Right cardiac atrium (tissue), 5 donors: ENCODE measurements around the gene WDFY2. TPM values are rescaled to one million over a fixed set of nuclear protein-coding genes. Genes with fewer than 3 reads are reported as not detected.

Source experiments
- ATAC-seq, 2 donors: fragments of 200-7000 bp; cut with Tn5 transposase; one replicate each; pipeline versions ENCODE4 v1.8.0 to v1.9.1; 2020; ENCODE audit warnings: moderate library complexity in 2 of 2, mild to moderate bottlenecking in 1 of 2
- DNase-seq, 3 donors: peaks; one replicate each; pipeline ENCODE4 v3.0.0-alpha.2; 2020
- H3K27ac ChIP-seq: one replicate; pipeline ENCODE4 v1.5.1; 2013; ENCODE audit warnings: mild to moderate bottlenecking, low read length, control low read depth, moderate library complexity
- H3K27me3 ChIP-seq: one replicate; pipeline ENCODE4 v1.6.1; 2013; ENCODE audit not compliant: control insufficient read depth, insufficient read depth
- H3K4me1 ChIP-seq: one replicate; pipeline ENCODE4 v1.6.1; 2013; ENCODE audit warnings: low read length; ENCODE audit not compliant: control insufficient read depth, insufficient read depth
- H3K4me3 ChIP-seq: one replicate; pipeline ENCODE4 v1.5.1; 2013; ENCODE audit warnings: low read length, control low read depth
- H3K9me3 ChIP-seq: one replicate; pipeline ENCODE4 v1.6.1; 2013; ENCODE audit warnings: low read length; ENCODE audit not compliant: control insufficient read depth
- WGBS: extraction: QIAGEN DNeasy Blood & Tissue Kit; methylation state at CpG from one replicate; pipeline ENCODE4 v1.1.7; 2013; 5-methylcytosine and 5-hydroxymethylcytosine counted together
- intact Hi-C, 4 donors: fragments of 100-400 bp; cut with DNase I; formaldehyde crosslinking; loops; one replicate each; pipeline versions ENCODE4 v1.11.0 to v1.14.0; 2022 to 2023
- polyA plus RNA-seq: library from polyadenylated mRNA; stranded (reverse); fragments of 200-250 nt; gene quantifications from one replicate; pipeline ENCODE4 v1.2.3, GENCODE V29; 2013
- total RNA-seq, 4 donors: library from RNA; stranded (reverse); fragmentation: NEBNext Ultra II Directional; extraction: Animal tissue kit (Norgen Biotek cat#: 25700); gene quantifications; one replicate each; pipeline ENCODE4 v1.2.1, GENCODE V29; 2021
- donor health status: healthy with polysubstance abuse.
- donor health status: DM: no; HTN: yes; CAD: no.
- donor health status: DM: no; HTN: no; CAD: no.
- donor health status: DM: no; HTN: yes; CAD: no; lungs with severe emphysema.
- donor health status: DM: yes; HTN: yes; CAD: no.

WDFY2 gene
- total and polyA plus RNA-seq, 5 donors = 2.6 to 7.9 (median 5.8) TPM

GRCh38 chr13:51673165-51673564 lies 88.9 kb downstream of the WDFY2 start:
- H3K27me3 ChIP-seq = no peaks in the 10 kb centered on the region
- no peaks in the 10 kb centered on the region for H3K9me3 ChIP-seq
- no peak for ATAC-seq
- H3K4me3 ChIP-seq = no peak overlapping the region
- DNase-seq = no peak
- H3K4me1 ChIP-seq = no peaks in the 10 kb centered on the region
- WGBS = 16% methylated on average over 2 of the region's 2 CpGs
- intact Hi-C loops = no loop called here
- no peak overlapping the region for H3K27ac ChIP-seq

- intact Hi-C loops = no loop called here
These were observed 90.0 kb downstream of the WDFY2 start for GRCh38 chr13:51674276-51674675.

GRCh38 chr13:51675385-51675784 lies 91.1 kb downstream of the WDFY2 start:
- Histone ChIP-seq H3K27ac (no peak overlapping the region), H3K4me1 (no peaks in the 10 kb centered on the region), H3K4me3 (no peak overlapping the region), H3K27me3 (no peaks in the 10 kb centered on the region), H3K9me3 (no peaks in the 10 kb centered on the region)
- no peak for DNase-seq
- ATAC-seq = no peak
- 93% methylated on average over 1 of the region's 1 CpG for WGBS
- intact Hi-C loops = no loop called here

More at GRCh38 chr13:51674276-51674675, 90.0 kb downstream of the WDFY2 start:
- 98% methylated on average over 5 of the region's 5 CpGs for WGBS
- no peak for ATAC-seq
- Histone ChIP-seq H3K27me3 (no peaks in the 10 kb centered on the region), H3K27ac (no peak overlapping the region), H3K4me3 (no peak overlapping the region), H3K4me1 (no peaks in the 10 kb centered on the region), H3K9me3 (no peaks in the 10 kb centered on the region)
- DNase-seq = no peak

GRCh38 chr13:51675877-51676276 lies 91.6 kb downstream of the WDFY2 start:
- H3K4me1 ChIP-seq = no peaks in the 10 kb centered on the region
- WGBS = 98% methylated on average over 3 of the region's 3 CpGs
- H3K9me3 ChIP-seq = no peaks in the 10 kb centered on the region
- DNase-seq (no peak), ATAC-seq (no peak)
- intact Hi-C loops = no loop called here
- no peaks in the 10 kb centered on the region for H3K27me3 ChIP-seq
- H3K4me3 ChIP-seq = no peak overlapping the region
- H3K27ac ChIP-seq = no peak overlapping the region

- Histone ChIP-seq H3K27ac (no peak overlapping the region), H3K4me1 (no peaks in the 10 kb centered on the region), H3K4me3 (no peak overlapping the region), H3K9me3 (no peaks in the 10 kb centered on the region), H3K27me3 (no peaks in the 10 kb centered on the region)
- intact Hi-C loops = no loop called here
- DNase-seq (no peak), ATAC-seq (no peak)
- WGBS = over 99% methylated on average over 3 of the region's 3 CpGs
These were observed 92.5 kb downstream of the WDFY2 start for GRCh38 chr13:51676739-51677138.

- intact Hi-C loops = no loop called here
These were observed 94.2 kb downstream of the WDFY2 start for GRCh38 chr13:51678420-51678819.

GRCh38 chr13:51679616-51680015 lies 95.4 kb downstream of the WDFY2 start:
- intact Hi-C loops = no loop called here
- ATAC-seq (no peak), DNase-seq (no peak)
- Histone ChIP-seq H3K27ac (no peak overlapping the region), H3K4me3 (no peak overlapping the region), H3K27me3 (no peaks in the 10 kb centered on the region), H3K9me3 (no peaks in the 10 kb centered on the region), H3K4me1 (peaks cover 2% of the 10 kb centered on the region)
- whole genome bisulfite sequencing = 96% methylated on average over 3 of the region's 3 CpGs

More at GRCh38 chr13:51678420-51678819, 94.2 kb downstream of the WDFY2 start:
- no peak overlapping the region for H3K4me3 ChIP-seq
- H3K4me1 ChIP-seq = no peaks in the 10 kb centered on the region
- no peaks in the 10 kb centered on the region for H3K9me3 ChIP-seq
- no peaks in the 10 kb centered on the region for H3K27me3 ChIP-seq
- no peak for ATAC-seq
- DNase-seq = no peak
- no peak overlapping the region for H3K27ac ChIP-seq

GRCh38 chr13:51681037-51681678 lies 96.9 kb downstream of the WDFY2 start:
- intact Hi-C loops = no loop called here
- Histone ChIP-seq H3K4me3 (no peak overlapping the region), H3K4me1 (peaks cover 2% of the 10 kb centered on the region), H3K9me3 (no peaks in the 10 kb centered on the region), H3K27ac (no peak overlapping the region), H3K27me3 (no peaks in the 10 kb centered on the region)
- DNase-seq (no peak), ATAC-seq (no peak)
- WGBS = 91% methylated on average over 6 of the region's 6 CpGs

- 97% methylated on average over 1 of the region's 1 CpG for WGBS
- no peak for ATAC-seq
- Histone ChIP-seq H3K9me3 (no peaks in the 10 kb centered on the region), H3K4me3 (no peak overlapping the region), H3K27me3 (no peaks in the 10 kb centered on the region), H3K27ac (no peak overlapping the region), H3K4me1 (peaks cover 2% of the 10 kb centered on the region)
- DNase-seq = no peak
- intact Hi-C loops = no loop called here
These were observed 98.4 kb downstream of the WDFY2 start for GRCh38 chr13:51682686-51683085.

- H3K27ac ChIP-seq = no peak overlapping the region
- no peak overlapping the region for H3K4me3 ChIP-seq
- H3K9me3 ChIP-seq = no peaks in the 10 kb centered on the region
- no peak for ATAC-seq
- H3K4me1 ChIP-seq = peaks cover 2% of the 10 kb centered on the region
- intact Hi-C loops = no loop called here
- no peak for DNase-seq
- H3K27me3 ChIP-seq = no peaks in the 10 kb centered on the region
- WGBS = 100% methylated on average over 1 of the region's 1 CpG
These were observed 99.3 kb downstream of the WDFY2 start for GRCh38 chr13:51683597-51683996.

- peaks cover 4% of the 10 kb centered on the region for H3K4me1 ChIP-seq
- H3K4me3 ChIP-seq = no peak overlapping the region
- H3K27me3 ChIP-seq = no peaks in the 10 kb centered on the region
- intact Hi-C loops = no loop called here
- H3K27ac ChIP-seq = no peak overlapping the region
- no peak for DNase-seq
- H3K9me3 ChIP-seq = no peaks in the 10 kb centered on the region
- no peak for ATAC-seq
- 64% methylated on average over 3 of the region's 3 CpGs for WGBS
These were observed 99.8 kb downstream of the WDFY2 start for GRCh38 chr13:51684076-51684475.
